Mucosa of rectum (tissue), 2 donors: Measurements from ENCODE around the gene LPCAT1.
"Not testable (repeated sequence)": the region's sequence is repeated elsewhere in the genome, so short reads cannot be mapped to it uniquely, and the experiment has no call there.

Source experiments
- H3K27ac ChIP-seq, 2 donors: one replicate each; pipeline ENCODE4 v1.7.0; 2013; ENCODE audit warnings: inconsistent platforms in 2 of 2, low read depth in 2 of 2, low read length in 2 of 2
- H3K27me3 ChIP-seq, 2 donors: one replicate each; pipeline ENCODE4 v1.7.0; 2013; ENCODE audit warnings: low read length in 2 of 2; ENCODE audit not compliant: control insufficient read depth in 2 of 2, insufficient read depth in 2 of 2
- H3K36me3 ChIP-seq, 2 donors: one replicate each; pipeline ENCODE4 v1.7.0; 2013; ENCODE audit warnings: low read length in 2 of 2; ENCODE audit not compliant: control insufficient read depth in 2 of 2, insufficient read depth in 2 of 2
- H3K4me1 ChIP-seq, 2 donors: one replicate each; pipeline ENCODE4 v1.7.0; 2013; ENCODE audit warnings: low read length in 2 of 2, mild to moderate bottlenecking in 1 of 2; ENCODE audit not compliant: control insufficient read depth in 2 of 2, insufficient read depth in 2 of 2
- H3K4me3 ChIP-seq, 2 donors: one replicate each; pipeline ENCODE4 v1.7.0; 2013; ENCODE audit warnings: low read length in 2 of 2
- H3K9ac ChIP-seq, 2 donors: one replicate each; pipeline ENCODE4 v1.7.0; 2013; ENCODE audit warnings: low read length in 2 of 2, low read depth in 1 of 2, mild to moderate bottlenecking in 1 of 2
- H3K9me3 ChIP-seq, 2 donors: one replicate each; pipeline ENCODE4 v1.7.0; 2013; ENCODE audit warnings: low read length in 2 of 2; ENCODE audit not compliant: control insufficient read depth in 2 of 2
- donor health status: healthy.
- donor health status: Normal muscosa, but diverticular disease.

Gene LPCAT1

DNA sequence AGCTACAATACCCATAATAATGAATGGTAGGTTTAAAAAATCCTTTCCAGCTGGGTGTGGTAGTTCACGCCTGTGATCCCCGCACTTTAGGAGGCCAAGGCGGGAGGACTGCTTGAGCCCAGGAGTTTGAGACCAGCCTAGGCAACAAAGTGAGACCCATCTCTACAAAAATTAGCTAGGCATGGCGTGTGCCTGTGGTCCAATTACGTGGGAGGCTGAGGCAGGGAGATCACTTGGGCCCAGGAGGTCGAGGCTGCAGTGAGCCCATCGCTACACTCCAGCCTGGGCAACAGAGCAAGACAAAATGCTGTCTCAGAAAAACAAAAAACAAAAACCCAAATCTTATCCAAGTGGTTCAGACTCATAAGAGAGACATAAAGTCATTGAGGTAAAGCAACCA, 44.7 kb downstream of the LPCAT1 start:
- Histone ChIP-seq H3K9ac (no peak overlapping the region), H3K9me3 (no peaks in the 10 kb centered on the region), H3K27ac (no peak overlapping the region)

GRCh38 chr5:1478271-1479035, 45.3 kb downstream of the LPCAT1 start:
- Histone ChIP-seq H3K27me3 (no peaks in the 10 kb centered on the region), H3K9ac (no peak overlapping the region), H3K4me3 (no peak overlapping the region), H3K27ac (peak overlapping the region in 1 of 2 donors; percentile 18), H3K4me1 (no peaks in the 10 kb centered on the region), H3K36me3 (peaks cover 2 to 15% of the 10 kb centered on the region in 2 donors), H3K9me3 (no peaks in the 10 kb centered on the region)

More for the DNA sequence above, 44.7 kb downstream of the LPCAT1 start:
- H3K4me1 ChIP-seq = no peaks in the 10 kb centered on the region
- H3K27me3 ChIP-seq = no peaks in the 10 kb centered on the region
- H3K4me3 ChIP-seq = no peak overlapping the region
- peaks cover 2 to 15% of the 10 kb centered on the region in 2 donors for H3K36me3 ChIP-seq

DNA sequence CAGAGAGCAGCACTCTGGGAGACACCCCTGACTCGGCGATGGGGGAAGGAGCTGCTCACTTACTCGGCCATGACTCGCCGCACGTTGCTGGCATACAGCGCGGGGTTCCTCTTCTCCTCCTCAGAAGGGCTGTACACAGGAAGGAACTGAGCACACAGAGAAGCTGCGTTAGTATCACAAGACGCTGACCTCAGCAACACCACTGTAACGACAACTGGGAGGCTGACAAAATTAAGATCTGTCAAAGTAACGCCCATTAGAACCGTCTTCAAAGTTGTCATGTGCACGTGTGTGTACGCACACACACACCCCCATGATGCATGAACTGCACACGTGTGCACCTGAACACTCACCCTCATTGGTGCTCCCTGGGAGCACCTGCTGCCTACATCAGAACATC, 46.4 kb downstream of the LPCAT1 start:
- peaks cover 2 to 15% of the 10 kb centered on the region in 2 donors for H3K36me3 ChIP-seq
- no peak overlapping the region for H3K4me3 ChIP-seq
- no peak overlapping the region for H3K9ac ChIP-seq
- no peaks in the 10 kb centered on the region for H3K27me3 ChIP-seq
- no peaks in the 10 kb centered on the region for H3K4me1 ChIP-seq
- no peaks in the 10 kb centered on the region for H3K9me3 ChIP-seq
- H3K27ac ChIP-seq = peak overlapping the region in 1 of 2 donors; percentile 43

DNA sequence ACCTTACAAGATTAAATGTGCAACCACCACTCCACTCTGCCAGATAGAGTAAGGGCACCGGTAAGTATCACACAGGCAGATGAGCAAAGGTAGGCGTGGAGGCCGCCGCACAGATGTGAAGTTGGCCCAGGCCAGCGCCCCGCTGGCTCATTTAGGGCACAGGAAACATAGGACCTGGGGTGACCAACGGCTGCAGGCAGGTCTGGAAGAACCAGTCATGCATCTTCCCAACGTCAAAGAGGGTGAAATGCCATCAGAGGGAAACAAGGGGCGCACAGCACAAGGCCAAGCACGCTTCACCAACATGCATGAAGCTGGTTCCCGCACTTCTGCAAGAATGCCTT, 46.8 kb downstream of the LPCAT1 start:
- no peak overlapping the region for H3K4me3 ChIP-seq
- peak overlapping the region in 1 of 2 donors; percentile 43 for H3K27ac ChIP-seq
- no peaks in the 10 kb centered on the region for H3K4me1 ChIP-seq
- no peaks in the 10 kb centered on the region for H3K9me3 ChIP-seq
- peaks cover 2 to 15% of the 10 kb centered on the region in 2 donors for H3K36me3 ChIP-seq
- no peak overlapping the region for H3K9ac ChIP-seq
- no peaks in the 10 kb centered on the region for H3K27me3 ChIP-seq

DNA sequence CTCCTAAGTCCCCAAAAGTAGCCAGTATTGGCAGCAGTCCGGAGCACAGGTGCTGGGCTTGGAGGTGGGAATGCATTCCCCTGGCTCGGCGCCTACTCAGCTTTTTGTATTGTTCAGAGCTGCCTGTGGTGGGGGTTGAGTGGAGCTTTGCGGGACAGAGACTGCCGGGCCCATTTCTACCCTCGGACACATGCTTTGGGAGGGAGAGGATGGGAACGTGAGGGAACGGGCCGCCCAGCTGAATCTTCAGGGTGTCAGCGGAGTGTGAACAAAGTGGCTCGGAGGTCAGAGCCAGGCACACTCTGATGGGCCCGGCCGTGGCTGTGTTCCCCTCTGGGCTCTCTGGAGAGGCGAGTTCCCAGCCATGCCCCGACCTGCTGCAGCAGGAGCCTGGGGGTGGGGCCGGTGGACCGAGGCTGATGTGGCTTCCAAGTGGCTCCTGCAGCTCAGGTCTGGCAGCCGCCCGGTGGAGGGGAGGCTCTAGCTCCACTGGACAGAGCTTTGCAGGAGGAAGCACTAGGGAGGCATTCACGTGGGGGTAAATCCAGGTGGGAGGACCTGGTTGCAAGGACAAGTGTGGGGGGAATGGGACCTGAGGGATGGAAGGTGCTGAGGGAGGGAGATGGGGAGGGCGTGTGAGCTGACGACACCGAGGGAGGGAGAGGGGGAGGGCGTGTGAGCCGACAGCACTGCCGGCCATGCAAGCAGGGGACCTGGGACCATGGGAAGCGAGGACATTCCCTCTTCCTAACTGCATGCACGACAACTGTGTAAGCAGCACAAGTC, 47.4 kb downstream of the LPCAT1 start:
- H3K27ac ChIP-seq = no peak overlapping the region
- peaks cover 2 to 15% of the 10 kb centered on the region in 2 donors for H3K36me3 ChIP-seq

DNA sequence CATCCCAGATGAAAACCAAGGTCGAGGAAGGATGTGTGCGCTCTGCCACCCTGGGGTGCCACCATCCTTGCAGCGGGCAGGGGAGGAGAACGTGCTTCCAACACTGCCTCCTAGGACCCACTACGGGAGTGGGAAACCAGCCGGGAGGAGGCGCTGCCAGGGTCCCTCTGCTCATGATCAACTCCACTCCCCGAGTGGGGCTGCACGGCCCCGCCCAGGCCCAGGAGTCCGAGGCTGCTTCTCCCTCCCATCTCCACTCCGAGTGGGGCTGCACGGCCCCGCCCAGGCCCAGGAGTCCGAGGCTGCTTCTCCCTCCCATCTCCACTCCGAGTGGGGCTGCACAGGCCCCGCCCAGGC, 48.2 kb downstream of the LPCAT1 start:
- not testable (repeated sequence) for H3K27me3 ChIP-seq, H3K27ac ChIP-seq, H3K4me3 ChIP-seq, H3K9ac ChIP-seq, H3K9me3 ChIP-seq, H3K4me1 ChIP-seq
- H3K36me3 ChIP-seq = peaks cover 2 to 15% of the 10 kb centered on the region in 2 donors

More for the DNA sequence above, 47.4 kb downstream of the LPCAT1 start:
- no peaks in the 10 kb centered on the region for H3K4me1 ChIP-seq
- no peak overlapping the region for H3K9ac ChIP-seq
- no peaks in the 10 kb centered on the region for H3K27me3 ChIP-seq
- no peak overlapping the region for H3K4me3 ChIP-seq
- H3K9me3 ChIP-seq = no peaks in the 10 kb centered on the region

- Histone ChIP-seq H3K9ac (no peak overlapping the region), H3K27ac (no peak overlapping the region), H3K4me3 (no peak overlapping the region), H3K9me3 (no peaks in the 10 kb centered on the region), H3K27me3 (no peaks in the 10 kb centered on the region), H3K4me1 (no peaks in the 10 kb centered on the region), H3K36me3 (peaks cover 2 to 15% of the 10 kb centered on the region in 2 donors)
Measured at GRCh38 chr5:1474866-1475543, 48.8 kb downstream of the LPCAT1 start.

DNA sequence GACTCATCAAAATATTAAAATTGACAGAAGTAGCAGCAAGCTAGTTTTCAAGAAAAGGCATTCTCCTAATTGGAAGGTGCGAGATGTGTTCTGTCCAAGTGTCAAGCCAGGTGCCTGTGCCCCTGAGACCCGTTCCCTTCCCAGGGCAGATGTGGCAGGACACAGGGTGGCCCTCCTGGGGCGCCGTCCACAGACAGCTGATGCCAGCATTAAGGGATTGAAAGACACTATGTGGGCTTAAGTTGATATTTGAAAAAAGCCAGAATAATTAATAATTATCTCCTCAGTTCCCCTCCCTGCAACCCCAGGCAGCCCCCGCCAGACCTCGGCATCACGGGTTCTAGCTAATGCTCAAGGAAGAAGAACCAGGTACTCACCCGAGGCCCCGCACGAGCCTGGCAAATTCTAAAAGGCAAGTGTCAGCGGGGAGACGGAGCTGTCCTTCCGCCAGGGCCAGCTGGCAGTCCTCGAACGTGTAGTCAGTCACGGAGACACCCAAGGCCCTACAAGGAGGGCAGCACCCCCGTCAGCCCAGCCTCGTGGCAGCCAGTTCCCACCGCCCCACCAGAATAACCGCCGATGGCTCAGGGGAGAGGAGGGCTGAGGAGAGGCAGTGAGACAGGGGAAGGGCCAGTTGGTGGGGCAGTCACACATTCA, 49.4 kb downstream of the LPCAT1 start:
- Histone ChIP-seq H3K9me3 (no peaks in the 10 kb centered on the region), H3K9ac (no peak overlapping the region), H3K36me3 (peaks cover 2 to 15% of the 10 kb centered on the region in 2 donors), H3K4me3 (no peak overlapping the region), H3K27me3 (no peaks in the 10 kb centered on the region), H3K27ac (no peak overlapping the region), H3K4me1 (no peaks in the 10 kb centered on the region)

GRCh38 chr5:1473746-1474145, 50.0 kb downstream of the LPCAT1 start:
- Histone ChIP-seq H3K9ac (no peak overlapping the region), H3K9me3 (no peaks in the 10 kb centered on the region), H3K4me3 (no peak overlapping the region), H3K27ac (no peak overlapping the region), H3K4me1 (no peaks in the 10 kb centered on the region), H3K27me3 (no peaks in the 10 kb centered on the region), H3K36me3 (peaks cover 2 to 15% of the 10 kb centered on the region in 2 donors)
